OCI-LY1 (cell line): Measurements from ENCODE around the gene GNAL.

ENCODE experiments used
- H2AFZ ChIP-seq: fragments of 200-600 bp; sonication (generic), shearing (Covaris generic); 2 replicates; pipeline ENCODE4 v1.6.0; 2014; ENCODE audit warnings: antibody characterized with exemption, mild to moderate bottlenecking, low read length
- H3F3A ChIP-seq: fragments of 200-600 bp; sonication (generic), shearing (Covaris generic); 2 replicates; pipeline ENCODE4 v1.6.0; 2014; ENCODE audit warnings: mild to moderate bottlenecking, antibody characterized with exemption, low read length, moderate library complexity; ENCODE audit not compliant: insufficient read depth
- H3K27ac ChIP-seq: fragments of 200-600 bp; sonication (generic); 2 replicates; pipeline ENCODE4 v1.5.1; 2014; ENCODE audit warnings: low read length, mixed run types, mild to moderate bottlenecking, low read depth; ENCODE audit not compliant: poor library complexity, severe bottlenecking
- H3K27me3 ChIP-seq: fragments of 200-600 bp; sonication (generic); 2 replicates; pipeline ENCODE4 v1.6.0; 2014; ENCODE audit warnings: antibody characterized with exemption, mild to moderate bottlenecking, low read length, moderate library complexity; ENCODE audit not compliant: insufficient read depth
- H3K36me3 ChIP-seq: fragments of 200-600 bp; sonication (generic); 2 replicates; pipeline ENCODE4 v1.6.1; 2014; ENCODE audit warnings: mild to moderate bottlenecking, antibody characterized with exemption, low read length, moderate library complexity, mixed read lengths; ENCODE audit not compliant: insufficient read depth
- H3K4me1 ChIP-seq: fragments of 200-600 bp; sonication (generic); 2 replicates; pipeline ENCODE4 v1.5.1; 2014; ENCODE audit warnings: mild to moderate bottlenecking, low read length, moderate library complexity; ENCODE audit not compliant: insufficient read depth, severe bottlenecking
- H3K4me2 ChIP-seq: fragments of 200-600 bp; sonication (generic), shearing (Covaris generic); 2 replicates; pipeline ENCODE4 v1.6.1; 2014; ENCODE audit warnings: low read length
- H3K4me3 ChIP-seq: fragments of 200-600 bp; sonication (generic); 2 replicates; pipeline ENCODE4 v1.5.1; 2014; ENCODE audit warnings: low read length, low read depth, mild to moderate bottlenecking, mixed read lengths; ENCODE audit not compliant: poor library complexity, severe bottlenecking
- H3K79me2 ChIP-seq: fragments of 200-600 bp; shearing (Covaris generic); 2 replicates; pipeline ENCODE4 v1.6.1; 2016; ENCODE audit warnings: mixed run types, low read length, mixed read lengths; ENCODE audit not compliant: insufficient read depth
- H3K9ac ChIP-seq: fragments of 200-600 bp; sonication (generic), shearing (Covaris generic); 2 replicates; pipeline ENCODE4 v1.6.1; 2014; ENCODE audit warnings: mild to moderate bottlenecking, low read length, mixed read lengths
- H3K9me2 ChIP-seq: fragments of 200-600 bp; sonication (generic), shearing (Covaris generic); 2 replicates; pipeline ENCODE4 v1.6.1; 2014; ENCODE audit warnings: low read depth, mild to moderate bottlenecking, low read length, mixed read lengths
- H3K9me3 ChIP-seq: fragments of 200-600 bp; shearing (Covaris generic); 2 replicates; pipeline ENCODE4 v1.6.1; 2014; ENCODE audit warnings: low read length, mixed read lengths
- H4K20me1 ChIP-seq: fragments of 200-600 bp; sonication (generic), shearing (Covaris generic); 2 replicates; pipeline ENCODE4 v1.6.0; 2016; ENCODE audit warnings: mild to moderate bottlenecking, low read length; ENCODE audit not compliant: insufficient read depth
- EZH2 ChIP-seq: fragments of 200-600 bp; sonication (generic), shearing (Covaris generic); IDR thresholded peaks from 2 replicates; pipeline ENCODE4 v1.8.0; 2017; ENCODE audit warnings: borderline replicate concordance, mixed run types, mild to moderate bottlenecking, antibody characterized with exemption, low read length, moderate library complexity, mixed read lengths
- TF ChIP-seq, protein P1 (sequence below): fragments of 200-600 bp; sonication (generic), shearing (Covaris generic); IDR thresholded peaks from 2 replicates; pipeline ENCODE4 v1.5.1; 2017; ENCODE audit warnings: mild to moderate bottlenecking, antibody characterized with exemption, low read length, moderate library complexity, mixed read lengths

The GNAL gene

DNA sequence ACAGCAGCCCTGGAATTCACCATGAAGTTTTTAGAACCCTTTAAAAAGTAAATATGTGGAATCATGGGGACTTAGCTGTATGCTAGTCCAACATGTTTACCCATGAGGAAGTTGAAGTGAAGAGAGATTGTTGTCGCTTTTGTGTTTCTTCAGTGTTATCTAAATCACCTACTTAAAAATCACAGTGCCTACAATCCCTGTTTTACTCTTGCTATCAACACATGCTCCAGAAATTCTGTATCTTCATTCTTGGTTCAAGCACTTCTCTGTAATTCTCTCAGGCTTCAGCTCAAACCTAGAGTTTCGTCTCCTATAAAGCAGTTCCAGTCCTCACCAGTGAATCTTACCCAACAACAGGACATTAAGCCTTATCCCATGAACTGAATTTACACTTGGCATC, 131.6 kb downstream of the GNAL start:
- Histone ChIP-seq H3K9me2 (no peaks in the 10 kb centered on the region), H3K79me2 (no peaks in the 10 kb centered on the region), H3F3A (no peaks in the 10 kb centered on the region), H3K36me3 (no peaks in the 10 kb centered on the region), H3K9ac (no peak overlapping the region), H3K27me3 (peaks cover 8% of the 10 kb centered on the region; the same call in 1 of the 2 replicates), H3K27ac (no peak overlapping the region), H4K20me1 (no peaks in the 10 kb centered on the region), H3K4me2 (no peak overlapping the region), H3K4me1 (no peaks in the 10 kb centered on the region), H3K4me3 (no peak overlapping the region), H3K9me3 (0 out of 2 replicates have a peak, but pooled peaks cover 3% of the 10 kb centered on the region), H2AFZ (no peak overlapping the region)
- TF ChIP-seq, protein P1, sequence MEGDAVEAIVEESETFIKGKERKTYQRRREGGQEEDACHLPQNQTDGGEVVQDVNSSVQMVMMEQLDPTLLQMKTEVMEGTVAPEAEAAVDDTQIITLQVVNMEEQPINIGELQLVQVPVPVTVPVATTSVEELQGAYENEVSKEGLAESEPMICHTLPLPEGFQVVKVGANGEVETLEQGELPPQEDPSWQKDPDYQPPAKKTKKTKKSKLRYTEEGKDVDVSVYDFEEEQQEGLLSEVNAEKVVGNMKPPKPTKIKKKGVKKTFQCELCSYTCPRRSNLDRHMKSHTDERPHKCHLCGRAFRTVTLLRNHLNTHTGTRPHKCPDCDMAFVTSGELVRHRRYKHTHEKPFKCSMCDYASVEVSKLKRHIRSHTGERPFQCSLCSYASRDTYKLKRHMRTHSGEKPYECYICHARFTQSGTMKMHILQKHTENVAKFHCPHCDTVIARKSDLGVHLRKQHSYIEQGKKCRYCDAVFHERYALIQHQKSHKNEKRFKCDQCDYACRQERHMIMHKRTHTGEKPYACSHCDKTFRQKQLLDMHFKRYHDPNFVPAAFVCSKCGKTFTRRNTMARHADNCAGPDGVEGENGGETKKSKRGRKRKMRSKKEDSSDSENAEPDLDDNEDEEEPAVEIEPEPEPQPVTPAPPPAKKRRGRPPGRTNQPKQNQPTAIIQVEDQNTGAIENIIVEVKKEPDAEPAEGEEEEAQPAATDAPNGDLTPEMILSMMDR: no peak
- no peak for TF ChIP-seq EZH2

DNA sequence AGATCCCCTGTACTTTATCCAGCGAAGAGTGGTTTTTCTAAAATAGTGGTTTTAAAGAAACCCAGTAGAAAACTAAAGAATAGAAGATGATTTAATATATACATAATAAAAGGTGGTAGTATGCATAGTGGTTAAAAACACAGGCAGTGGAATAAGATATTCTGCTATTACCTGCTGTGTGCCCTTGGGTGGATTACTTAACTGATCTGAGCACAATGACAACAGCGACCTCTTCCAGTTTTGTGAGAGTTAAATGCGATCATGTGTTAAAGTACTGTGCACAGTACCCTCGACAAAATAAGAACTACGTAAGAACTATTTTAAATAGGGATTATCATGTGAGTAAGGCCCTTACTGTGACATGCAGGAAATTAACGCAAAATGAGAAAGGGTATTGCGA, 132.1 kb downstream of the GNAL start:
- H3K27me3 ChIP-seq: peaks cover 8% of the 10 kb centered on the region; the same call in 1 of the 2 replicates
- H3K4me2 ChIP-seq: no peak overlapping the region
- no peaks in the 10 kb centered on the region for H3K79me2 ChIP-seq
- H3K9ac ChIP-seq: no peak overlapping the region
- no peaks in the 10 kb centered on the region for H3K4me1 ChIP-seq
- no peaks in the 10 kb centered on the region for H3K36me3 ChIP-seq
- no peak overlapping the region for H2AFZ ChIP-seq
- no peaks in the 10 kb centered on the region for H4K20me1 ChIP-seq
- H3F3A ChIP-seq: no peaks in the 10 kb centered on the region
- TF ChIP-seq, protein P1: no peak
- TF ChIP-seq EZH2: no peak
- H3K9me2 ChIP-seq: no peaks in the 10 kb centered on the region
- no peak overlapping the region for H3K4me3 ChIP-seq
- H3K27ac ChIP-seq: no peak overlapping the region
- H3K9me3 ChIP-seq: 0 out of 2 replicates have a peak, but pooled peaks cover 3% of the 10 kb centered on the region

DNA sequence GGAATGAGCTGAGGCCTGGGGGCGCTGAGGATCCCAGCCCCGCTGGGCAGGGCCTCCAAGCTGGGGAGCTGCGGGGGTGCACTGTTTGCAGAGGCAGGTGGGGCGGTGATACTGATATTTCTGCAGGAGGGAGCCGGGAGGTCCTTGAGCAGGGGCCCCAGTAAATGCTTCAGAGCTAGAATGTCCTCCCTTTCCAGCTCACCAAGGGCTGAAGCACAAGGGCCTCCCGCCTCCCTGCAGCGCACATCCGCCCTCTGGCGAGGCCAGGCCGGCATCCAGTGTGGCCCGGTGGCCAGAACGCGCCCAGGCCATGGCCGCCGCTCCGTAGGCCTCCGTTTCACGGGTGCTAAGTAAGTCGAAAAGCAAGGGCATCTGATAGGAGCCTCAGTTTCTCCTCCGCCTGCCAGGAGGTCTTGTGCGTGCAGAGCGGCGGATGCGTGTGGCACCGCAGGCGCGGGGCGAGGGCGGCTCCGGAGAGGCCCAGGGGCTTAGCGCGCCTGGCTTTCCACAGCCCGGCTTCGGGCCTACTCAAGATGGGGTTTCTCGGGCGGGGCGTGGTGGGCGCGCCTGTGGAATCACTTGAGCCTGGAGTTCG, 132.7 kb downstream of the GNAL start:
- H3K9ac ChIP-seq: no peak overlapping the region
- no peak overlapping the region for H3K4me3 ChIP-seq
- H2AFZ ChIP-seq: no peak overlapping the region
- H3K4me1 ChIP-seq: no peaks in the 10 kb centered on the region
- TF ChIP-seq, protein P1: no peak
- no peak overlapping the region for H3K27ac ChIP-seq
- H3F3A ChIP-seq: no peaks in the 10 kb centered on the region
- no peaks in the 10 kb centered on the region for H3K36me3 ChIP-seq
- H3K9me2 ChIP-seq: no peaks in the 10 kb centered on the region
- no peaks in the 10 kb centered on the region for H4K20me1 ChIP-seq
- no peak overlapping the region for H3K4me2 ChIP-seq
- H3K9me3 ChIP-seq: 0 out of 2 replicates have a peak, but pooled peaks cover 3% of the 10 kb centered on the region
- H3K27me3 ChIP-seq: peaks cover 13% of the 10 kb centered on the region; the same call in 1 of the 2 replicates
- H3K79me2 ChIP-seq: no peaks in the 10 kb centered on the region
